Activated naive CD8-positive, alpha-beta T cell treated with anti-CD3 and anti-CD28 coated beads for 36 hours (primary cell): ENCODE data around the gene RUNX1. TPM values are rescaled to one million over a fixed set of nuclear protein-coding genes. Genes with fewer than 3 reads are reported as not detected.
A peak's percentile ranks its signal among the peaks of the same experiment; 100 is the strongest.

Source experiments
- DNase-seq: peaks from one replicate; pipeline ENCODE4 v3.0.0; 2021
- H3K27ac Mint-ChIP-seq: one replicate; pipeline ENCODE4 v1.8.0; 2022; ENCODE audit warnings: mild to moderate bottlenecking, moderate library complexity, mixed read lengths
- H3K27me3 Mint-ChIP-seq: one replicate; pipeline ENCODE4 v1.8.0; 2022; ENCODE audit warnings: mild to moderate bottlenecking, mixed read lengths
- H3K36me3 Mint-ChIP-seq: one replicate; pipeline ENCODE4 v1.8.0; 2021; ENCODE audit warnings: mild to moderate bottlenecking, mixed read lengths
- H3K4me1 Mint-ChIP-seq: one replicate; pipeline ENCODE4 v1.8.0; 2021; ENCODE audit warnings: mixed read lengths
- H3K4me3 Mint-ChIP-seq: one replicate; pipeline ENCODE4 v1.8.0; 2022; ENCODE audit warnings: mild to moderate bottlenecking, moderate library complexity, mixed read lengths
- H3K9me3 Mint-ChIP-seq: one replicate; pipeline ENCODE4 v1.8.0; 2022; ENCODE audit warnings: mixed read lengths
- total RNA-seq, 2 experiments: library from RNA; stranded (reverse); gene quantifications; one replicate each; pipeline ENCODE4 v1.2.3, GENCODE V29; 2021

RUNX1 gene
- total RNA-seq, 2 experiments from 2014 or later, result 16.6 to 18.0 TPM

DNA sequence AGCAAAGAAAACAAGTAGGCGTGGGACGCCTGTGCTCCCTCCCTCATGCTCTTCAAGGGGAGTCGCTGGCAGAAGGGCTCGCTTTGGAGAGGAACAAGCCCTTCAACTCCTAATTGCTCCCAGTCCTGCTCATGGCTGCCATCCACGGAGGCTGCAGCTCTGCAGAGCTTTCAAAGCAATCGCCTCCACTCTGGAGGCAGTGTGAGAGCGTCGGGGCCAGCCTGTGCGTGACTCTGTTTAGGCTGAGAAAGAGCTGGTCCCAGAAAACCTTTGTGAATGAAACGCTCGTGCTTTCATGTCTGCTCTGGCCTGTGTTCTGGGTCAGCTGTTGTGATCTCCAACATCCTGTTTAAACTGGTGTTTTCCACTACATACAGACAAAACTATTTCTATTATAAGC is 23.9 kb upstream of the RUNX1 start:
- H3K27ac Mint-ChIP-seq, result no peak overlapping the region
- no peak overlapping the region for H3K4me3 Mint-ChIP-seq
- no peaks in the 10 kb centered on the region for H3K36me3 Mint-ChIP-seq
- peaks cover 12% of the 10 kb centered on the region for H3K4me1 Mint-ChIP-seq
- H3K27me3 Mint-ChIP-seq, result no peaks in the 10 kb centered on the region
- DNase-seq, result no peak
- H3K9me3 Mint-ChIP-seq, result no peaks in the 10 kb centered on the region

DNA sequence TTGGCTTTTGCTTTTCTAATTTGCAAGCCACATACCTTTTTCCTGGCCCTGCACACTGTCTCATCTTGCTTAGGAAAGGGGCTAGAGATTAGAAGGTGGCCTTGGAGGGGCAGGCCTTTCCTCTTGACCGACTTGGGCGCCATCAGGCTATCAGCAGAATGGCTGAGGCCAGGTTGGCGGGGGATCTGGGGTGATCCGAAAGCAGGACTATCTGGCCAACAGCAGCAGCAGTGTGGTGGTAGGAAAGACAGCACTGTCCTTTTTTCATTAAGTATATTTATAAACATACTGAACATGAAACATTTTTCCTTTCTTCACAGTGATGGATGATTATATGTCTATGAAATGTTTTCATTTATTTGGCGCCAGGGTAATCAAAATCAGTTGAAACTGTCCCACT is 23.5 kb upstream of the RUNX1 start:
- peaks cover 11% of the 10 kb centered on the region for H3K4me1 Mint-ChIP-seq
- DNase-seq, result no peak

DNA sequence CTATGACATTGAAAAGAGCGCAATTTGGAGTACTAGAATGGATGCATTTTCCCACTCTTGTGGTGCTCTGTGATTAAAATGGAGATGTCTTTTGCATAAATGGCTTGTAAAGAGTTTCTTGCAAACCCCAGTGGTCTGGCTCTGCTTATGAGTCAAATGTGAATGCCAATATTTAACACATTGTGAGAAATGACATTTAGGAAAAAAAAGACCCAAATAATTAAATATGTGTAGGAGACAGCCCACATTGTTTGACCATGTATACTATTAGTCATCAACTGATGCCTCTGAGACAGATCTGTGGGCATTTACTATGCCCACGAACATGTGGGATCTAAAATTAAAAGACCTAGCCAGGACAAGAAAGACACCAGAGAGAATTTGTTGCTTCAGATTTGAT is 22.2 kb upstream of the RUNX1 start:
- Mint-ChIP-seq H3K27me3 (no peaks in the 10 kb centered on the region), H3K4me3 (no peak overlapping the region), H3K9me3 (no peaks in the 10 kb centered on the region), H3K27ac (no peak overlapping the region), H3K4me1 (peaks cover 11% of the 10 kb centered on the region), H3K36me3 (no peaks in the 10 kb centered on the region)
- DNase-seq, result no peak

More for the DNA sequence above, 23.5 kb upstream of the RUNX1 start:
- Mint-ChIP-seq H3K27me3 (no peaks in the 10 kb centered on the region), H3K36me3 (no peaks in the 10 kb centered on the region), H3K27ac (no peak overlapping the region), H3K4me3 (no peak overlapping the region), H3K9me3 (no peaks in the 10 kb centered on the region)

DNA sequence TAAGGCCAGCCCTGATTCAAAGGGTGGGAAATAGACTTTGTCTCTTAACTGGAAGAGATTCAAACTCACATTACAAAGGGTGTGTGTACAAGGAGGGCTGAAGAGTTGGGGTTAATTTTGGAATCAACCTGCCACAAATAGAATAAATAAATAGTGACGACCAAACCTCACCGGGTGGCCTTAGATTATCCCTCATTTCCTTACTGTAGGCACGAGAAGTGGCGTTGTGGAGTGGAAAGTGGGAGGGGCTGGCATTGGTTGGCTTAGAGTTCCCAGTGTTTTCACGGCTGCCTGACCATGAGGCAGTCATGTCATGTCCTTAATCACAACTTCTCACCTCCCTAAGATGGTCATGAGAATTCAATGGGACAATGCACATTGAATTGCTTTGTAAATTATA is 21.3 kb upstream of the RUNX1 start:
- no peaks in the 10 kb centered on the region for H3K36me3 Mint-ChIP-seq
- no peak overlapping the region for H3K4me3 Mint-ChIP-seq
- peaks cover 7% of the 10 kb centered on the region for H3K4me1 Mint-ChIP-seq
- H3K9me3 Mint-ChIP-seq, result no peaks in the 10 kb centered on the region
- no peak for DNase-seq
- no peak overlapping the region for H3K27ac Mint-ChIP-seq
- H3K27me3 Mint-ChIP-seq, result no peaks in the 10 kb centered on the region

DNA sequence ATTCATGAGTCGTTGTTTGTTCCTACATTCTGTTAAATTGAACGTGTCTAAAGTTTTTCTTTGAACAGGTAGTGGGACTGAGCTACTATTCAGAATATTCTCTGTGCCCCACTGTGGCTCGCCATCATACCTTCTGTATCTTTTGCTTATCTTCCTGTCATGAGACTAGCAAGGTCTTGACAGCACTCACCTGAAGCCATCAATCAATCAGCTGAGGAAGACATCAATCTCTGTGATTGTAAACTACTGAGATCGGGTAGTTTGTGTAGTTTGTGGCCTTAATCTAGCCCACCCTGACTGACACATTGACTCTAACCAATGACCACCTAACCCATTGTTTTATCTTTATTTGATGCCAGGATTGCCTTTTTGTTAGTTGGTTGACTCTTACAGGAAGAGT is 17.7 kb upstream of the RUNX1 start:
- H3K27me3 Mint-ChIP-seq, result no peaks in the 10 kb centered on the region
- H3K4me3 Mint-ChIP-seq, result no peak overlapping the region
- H3K4me1 Mint-ChIP-seq, result peaks cover 6% of the 10 kb centered on the region
- H3K9me3 Mint-ChIP-seq, result no peaks in the 10 kb centered on the region
- DNase-seq, result no peak
- no peaks in the 10 kb centered on the region for H3K36me3 Mint-ChIP-seq
- H3K27ac Mint-ChIP-seq, result no peak overlapping the region

DNA sequence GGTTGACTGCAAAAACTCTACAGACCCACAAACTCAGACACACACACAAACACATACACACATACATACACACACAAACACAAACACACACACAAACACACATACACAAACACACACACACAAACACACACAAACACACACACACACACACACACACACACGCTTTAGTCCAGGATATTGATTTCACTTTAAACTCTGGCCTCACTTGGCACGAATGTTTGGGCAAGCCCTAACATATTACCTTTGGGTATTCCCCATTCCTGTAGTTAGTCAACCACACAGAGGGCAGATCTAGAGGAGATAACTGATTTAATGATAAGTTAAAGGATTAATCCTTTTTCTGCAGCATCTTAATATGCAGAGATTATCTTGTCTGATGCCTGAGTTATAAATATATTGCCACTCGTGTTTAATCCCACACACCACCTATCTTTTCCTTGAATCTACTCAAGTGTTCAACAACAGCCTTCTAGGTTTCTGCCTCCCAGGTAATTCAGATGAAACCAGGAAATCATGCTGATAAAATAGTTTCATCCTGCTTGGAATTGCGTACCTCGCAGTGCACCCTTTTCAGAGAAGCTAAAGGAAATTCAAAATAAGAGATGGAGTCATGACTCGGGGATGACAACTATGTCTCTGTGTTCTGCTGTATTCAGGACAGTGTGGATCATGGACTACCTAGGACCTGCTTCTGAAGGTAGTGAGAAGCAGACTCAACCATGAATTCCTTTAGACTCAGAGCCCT is 14.5 kb upstream of the RUNX1 start:
- no peaks in the 10 kb centered on the region for H3K9me3 Mint-ChIP-seq
- H3K4me3 Mint-ChIP-seq, result no peak overlapping the region
- DNase-seq, result no peak
- no peaks in the 10 kb centered on the region for H3K27me3 Mint-ChIP-seq
- H3K4me1 Mint-ChIP-seq, result peaks cover 7% of the 10 kb centered on the region
- no peak overlapping the region for H3K27ac Mint-ChIP-seq
- no peaks in the 10 kb centered on the region for H3K36me3 Mint-ChIP-seq

DNA sequence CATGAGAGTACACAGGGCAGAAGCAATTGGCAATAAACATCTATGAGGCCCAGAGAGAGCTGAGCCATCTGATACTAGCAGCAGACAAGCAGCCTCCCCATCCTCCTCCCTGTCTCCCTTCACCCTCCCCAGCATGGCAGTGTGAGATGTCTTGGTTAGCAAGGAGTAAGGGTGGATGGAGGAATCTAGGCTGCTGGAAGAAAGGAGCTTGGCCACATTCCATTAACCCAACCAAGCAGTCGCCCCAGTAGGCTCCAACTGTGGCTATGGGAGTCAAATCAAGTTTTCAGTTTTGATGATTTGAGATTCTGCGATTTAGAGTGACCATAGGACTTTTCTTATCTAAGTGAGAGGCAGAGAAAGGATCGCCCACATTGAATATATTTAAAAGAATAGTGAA is 12.9 kb upstream of the RUNX1 start:
- Mint-ChIP-seq H3K9me3 (no peaks in the 10 kb centered on the region), H3K4me1 (peaks cover 10% of the 10 kb centered on the region), H3K27me3 (no peaks in the 10 kb centered on the region), H3K27ac (no peak overlapping the region), H3K4me3 (no peak overlapping the region), H3K36me3 (no peaks in the 10 kb centered on the region)
- DNase-seq, result no peak

DNA sequence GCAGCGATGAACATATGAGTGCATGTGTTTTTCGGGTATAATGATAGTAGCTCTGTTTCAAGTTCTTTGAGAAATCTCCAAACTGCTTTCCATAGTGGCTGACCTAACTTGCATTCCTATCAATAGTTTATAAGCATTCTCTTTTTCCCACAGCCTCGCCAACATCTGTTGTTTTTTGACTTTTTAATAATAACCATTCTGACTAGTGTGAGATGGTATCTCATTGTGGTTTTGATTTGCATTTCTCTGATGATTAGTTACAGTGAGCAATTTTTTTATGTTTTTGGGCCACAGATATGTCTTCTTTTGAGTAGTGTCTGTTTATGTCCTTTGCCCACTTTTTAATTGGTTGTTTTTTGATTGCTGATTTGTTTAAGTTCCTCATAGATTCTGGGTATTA is 10.6 kb upstream of the RUNX1 start:
- Mint-ChIP-seq H3K27ac (no peak overlapping the region), H3K4me1 (peaks cover 10% of the 10 kb centered on the region)

DNA sequence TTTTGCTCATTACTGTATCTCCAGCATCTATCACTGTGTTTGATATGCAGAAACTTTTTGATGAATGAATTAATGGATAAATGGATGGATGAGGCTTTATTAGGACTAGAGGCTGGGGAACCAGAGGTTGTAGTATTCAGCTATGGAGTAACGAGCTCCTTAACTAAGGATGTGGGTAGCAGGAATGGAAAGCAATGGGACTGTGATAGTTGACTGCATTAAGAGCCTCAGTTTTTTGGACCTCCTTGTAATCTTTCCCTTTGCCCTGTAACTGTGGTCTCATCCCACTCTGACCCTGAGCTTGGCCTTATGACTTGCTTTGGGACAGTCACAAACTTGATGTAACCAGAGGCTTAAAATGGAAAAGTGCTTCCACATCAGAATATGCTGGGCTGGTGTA is 9.0 kb upstream of the RUNX1 start:
- no peaks in the 10 kb centered on the region for H3K9me3 Mint-ChIP-seq
- H3K27ac Mint-ChIP-seq, result no peak overlapping the region
- no peak overlapping the region for H3K4me3 Mint-ChIP-seq

More for the DNA sequence above, 10.6 kb upstream of the RUNX1 start:
- H3K4me3 Mint-ChIP-seq, result no peak overlapping the region
- no peak for DNase-seq
- H3K9me3 Mint-ChIP-seq, result no peaks in the 10 kb centered on the region
- no peaks in the 10 kb centered on the region for H3K27me3 Mint-ChIP-seq
- no peaks in the 10 kb centered on the region for H3K36me3 Mint-ChIP-seq

DNA sequence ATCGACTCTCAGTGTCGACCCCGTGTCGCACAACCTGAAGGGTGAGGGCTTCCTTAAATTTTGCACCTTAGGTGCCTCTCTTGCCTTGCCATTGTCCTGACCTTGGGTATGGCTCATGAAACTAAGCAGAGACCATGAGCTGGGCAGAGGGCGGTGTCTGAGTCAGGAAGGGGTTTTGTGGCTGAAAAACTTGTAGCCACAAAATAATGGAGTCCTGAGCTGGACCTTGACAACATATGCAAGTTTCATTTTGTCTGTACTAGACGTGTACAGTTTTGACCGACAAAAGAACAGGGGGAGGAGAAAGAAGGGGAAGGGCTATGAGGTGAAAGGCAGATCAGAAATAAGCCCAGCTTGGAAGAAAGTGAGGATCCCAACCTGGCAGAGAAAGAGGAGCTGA is 8.3 kb upstream of the RUNX1 start:
- Mint-ChIP-seq H3K36me3 (no peaks in the 10 kb centered on the region), H3K4me1 (peaks cover 19% of the 10 kb centered on the region), H3K4me3 (no peak overlapping the region), H3K9me3 (no peaks in the 10 kb centered on the region), H3K27ac (no peak overlapping the region), H3K27me3 (no peaks in the 10 kb centered on the region)
- DNase-seq, result no peak

More for the DNA sequence above, 9.0 kb upstream of the RUNX1 start:
- no peaks in the 10 kb centered on the region for H3K27me3 Mint-ChIP-seq
- DNase-seq, result no peak
- H3K4me1 Mint-ChIP-seq, result peaks cover 14% of the 10 kb centered on the region
- no peaks in the 10 kb centered on the region for H3K36me3 Mint-ChIP-seq

DNA sequence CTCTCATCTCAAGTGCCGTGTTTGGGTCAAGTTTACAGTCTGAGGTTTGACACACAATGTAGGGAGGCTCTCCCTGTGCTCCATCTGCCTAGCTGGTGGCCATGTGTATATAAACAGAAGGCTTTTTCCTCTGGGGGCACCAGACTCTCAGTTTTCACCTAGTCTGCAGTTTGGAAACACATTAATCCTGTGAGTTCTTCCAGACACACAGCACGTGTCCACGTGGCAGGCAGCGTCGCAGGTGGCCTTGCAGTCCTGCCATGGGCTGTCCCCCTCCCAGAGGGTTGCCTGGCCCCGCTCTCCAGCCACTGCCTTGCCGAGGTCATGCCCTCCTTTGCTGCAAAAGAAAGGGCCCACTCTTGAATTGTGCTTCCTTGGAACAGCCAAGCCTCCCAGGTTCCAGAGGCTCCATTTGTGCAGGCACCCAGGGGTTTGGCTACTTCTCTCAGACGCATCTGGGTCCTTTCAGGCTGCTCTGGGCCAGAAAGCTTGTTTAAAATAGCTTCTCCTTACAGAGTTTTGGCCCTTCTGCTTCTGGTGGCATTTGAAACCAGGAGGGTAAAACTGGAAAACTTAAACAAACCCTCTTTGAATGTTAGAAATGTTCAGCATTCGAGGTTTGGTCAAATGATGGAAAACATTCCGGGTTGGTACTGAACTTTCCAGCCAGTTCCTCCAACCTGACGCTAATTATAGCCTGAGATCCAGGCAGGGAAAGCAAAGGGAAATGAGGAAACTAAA is 4.4 kb upstream of the RUNX1 start:
- Mint-ChIP-seq H3K4me3 (no peak overlapping the region), H3K27me3 (peaks cover 5% of the 10 kb centered on the region), H3K27ac (no peak overlapping the region), H3K36me3 (peaks cover 3% of the 10 kb centered on the region), H3K9me3 (no peaks in the 10 kb centered on the region), H3K4me1 (peaks cover 41% of the 10 kb centered on the region)
- DNase-seq, result no peak

DNA sequence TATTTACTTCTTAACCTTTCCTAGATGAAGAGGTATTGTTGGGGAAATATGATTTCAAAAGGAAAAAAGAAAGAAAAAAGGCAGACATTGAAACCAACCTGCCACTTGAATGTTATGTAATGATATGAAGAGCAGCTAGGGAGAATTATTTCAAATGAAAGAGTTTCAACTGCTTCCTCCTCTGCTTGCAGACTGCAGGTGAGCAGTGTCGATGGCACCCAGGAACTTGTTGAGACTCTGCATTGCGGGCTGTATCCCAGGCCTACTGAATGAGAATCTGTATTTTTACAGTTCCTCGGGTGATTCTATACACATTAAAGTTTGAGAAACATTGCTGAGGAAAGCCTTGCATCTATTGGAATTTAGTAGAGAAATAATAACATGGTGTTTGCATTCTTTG is 3.7 kb upstream of the RUNX1 start:
- H3K9me3 Mint-ChIP-seq, result no peaks in the 10 kb centered on the region
- H3K27ac Mint-ChIP-seq, result no peak overlapping the region
- H3K4me3 Mint-ChIP-seq, result no peak overlapping the region
- peaks cover 3% of the 10 kb centered on the region for H3K36me3 Mint-ChIP-seq
- peaks cover 48% of the 10 kb centered on the region for H3K4me1 Mint-ChIP-seq
- H3K27me3 Mint-ChIP-seq, result peaks cover 5% of the 10 kb centered on the region
- DNase-seq, result no peak

DNA sequence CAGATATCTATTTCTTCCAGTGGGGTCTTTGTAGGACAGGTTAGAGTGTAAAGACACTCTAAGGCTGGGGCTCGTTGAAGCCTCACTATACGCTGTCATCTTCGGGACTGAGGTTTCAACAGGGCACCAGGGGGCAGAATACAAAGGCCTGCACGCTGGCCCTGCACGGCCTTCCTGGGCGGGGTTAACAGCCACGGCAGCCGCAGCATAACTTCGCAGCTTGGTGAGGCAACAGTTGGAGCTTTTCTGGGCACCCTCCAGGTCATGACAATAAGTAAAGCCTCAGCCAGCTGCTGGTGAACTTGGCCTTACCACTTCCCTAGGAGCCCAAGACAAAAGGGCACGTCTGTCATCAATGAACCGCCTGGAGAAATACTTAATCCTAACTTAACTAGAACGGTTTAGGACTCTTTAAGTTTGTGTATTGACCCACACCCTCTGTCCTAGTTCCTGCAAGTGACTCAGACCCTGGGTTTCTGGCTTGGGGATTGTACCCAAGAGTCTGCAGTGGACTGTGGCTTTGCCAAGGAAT is 2.3 kb upstream of the RUNX1 start:
- Mint-ChIP-seq H3K4me3 (no peak overlapping the region), H3K4me1 (peaks cover 61% of the 10 kb centered on the region), H3K27me3 (peaks cover 5% of the 10 kb centered on the region), H3K27ac (peak overlapping the region; percentile 50), H3K9me3 (no peaks in the 10 kb centered on the region), H3K36me3 (peaks cover 3% of the 10 kb centered on the region)
- peak; percentile 81 for DNase-seq

DNA sequence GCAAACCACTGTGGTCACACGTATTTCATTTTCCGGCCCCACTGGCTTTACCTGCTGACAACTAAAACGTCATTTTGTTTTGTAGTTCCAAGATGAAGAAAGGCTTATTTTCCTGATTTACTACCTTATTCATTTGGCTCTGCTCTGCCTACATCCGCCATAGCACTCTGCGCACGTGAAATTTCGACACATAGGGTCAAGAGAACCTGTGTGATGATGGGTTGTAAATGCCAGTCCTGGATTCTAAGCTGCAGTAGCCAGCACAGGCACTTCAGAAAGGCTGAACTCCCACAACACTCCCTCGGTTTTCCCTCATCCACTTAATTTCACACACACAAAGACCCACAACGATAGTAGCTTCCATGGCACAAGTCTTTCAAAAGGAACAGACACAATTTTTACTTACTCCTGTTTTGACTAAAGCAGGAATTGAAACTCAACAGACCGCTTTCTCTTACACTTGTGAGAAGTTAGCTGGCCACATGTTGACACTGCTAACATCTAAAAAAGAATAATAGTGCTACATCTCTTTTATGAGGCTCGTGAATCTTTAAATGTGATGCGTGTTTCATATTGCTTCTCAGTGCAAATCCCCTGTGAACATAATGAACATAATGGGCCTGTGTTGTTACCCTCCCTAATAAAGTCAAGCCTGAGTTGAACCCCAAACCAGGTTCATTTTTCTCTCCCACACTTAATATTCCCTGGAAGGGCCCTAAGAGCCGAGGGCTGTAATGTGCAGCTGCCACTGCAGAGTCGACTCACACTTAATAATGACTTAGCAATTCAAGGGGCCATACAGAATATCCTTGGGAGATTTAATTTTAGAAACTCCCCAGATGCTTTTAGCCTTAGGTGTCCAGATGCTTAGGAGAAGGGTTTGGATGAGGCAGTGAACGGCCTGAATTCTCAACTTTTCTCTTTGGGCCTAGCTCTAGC is 1.5 kb upstream of the RUNX1 start:
- Mint-ChIP-seq H3K27ac (peak overlapping the region; percentile 50), H3K4me1 (peaks cover 68% of the 10 kb centered on the region), H3K27me3 (peaks cover 5% of the 10 kb centered on the region), H3K4me3 (no peak overlapping the region), H3K9me3 (no peaks in the 10 kb centered on the region), H3K36me3 (peaks cover 3% of the 10 kb centered on the region)
- no peak for DNase-seq

DNA sequence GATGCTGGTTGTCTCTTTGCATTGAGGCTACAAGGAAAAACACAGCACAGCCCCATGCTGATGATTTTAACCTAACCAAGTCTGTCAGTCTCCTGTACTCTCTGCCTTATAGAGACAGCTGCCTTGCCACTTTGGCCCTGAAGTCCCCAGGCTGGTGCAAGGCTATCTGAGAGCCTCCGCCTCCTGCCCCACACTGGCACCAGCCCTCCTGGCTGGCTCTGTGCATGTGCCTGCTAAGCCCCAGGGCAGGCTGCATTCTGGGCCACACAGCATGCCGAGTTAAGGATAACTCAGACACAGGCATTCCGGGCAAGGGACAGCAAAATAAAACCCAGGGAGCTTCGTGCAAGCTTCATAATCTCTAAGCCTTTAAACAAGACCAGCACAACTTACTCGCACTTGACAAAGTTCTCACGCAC is 910 bp downstream of the RUNX1 start:
- H3K36me3 Mint-ChIP-seq, result peaks cover 8% of the 10 kb centered on the region
- peak overlapping the region; percentile 92 for H3K4me3 Mint-ChIP-seq
- DNase-seq, result peak; percentile 37
- peaks cover 90% of the 10 kb centered on the region for H3K4me1 Mint-ChIP-seq
- peaks cover 5% of the 10 kb centered on the region for H3K27me3 Mint-ChIP-seq
- no peaks in the 10 kb centered on the region for H3K9me3 Mint-ChIP-seq
- H3K27ac Mint-ChIP-seq, result peak overlapping the region; percentile 91
